Measurements from ENCODE around the gene TMEM217.
A peak's percentile ranks its signal among the peaks of the same experiment; 100 is the strongest.

TMEM217 gene

DNA sequence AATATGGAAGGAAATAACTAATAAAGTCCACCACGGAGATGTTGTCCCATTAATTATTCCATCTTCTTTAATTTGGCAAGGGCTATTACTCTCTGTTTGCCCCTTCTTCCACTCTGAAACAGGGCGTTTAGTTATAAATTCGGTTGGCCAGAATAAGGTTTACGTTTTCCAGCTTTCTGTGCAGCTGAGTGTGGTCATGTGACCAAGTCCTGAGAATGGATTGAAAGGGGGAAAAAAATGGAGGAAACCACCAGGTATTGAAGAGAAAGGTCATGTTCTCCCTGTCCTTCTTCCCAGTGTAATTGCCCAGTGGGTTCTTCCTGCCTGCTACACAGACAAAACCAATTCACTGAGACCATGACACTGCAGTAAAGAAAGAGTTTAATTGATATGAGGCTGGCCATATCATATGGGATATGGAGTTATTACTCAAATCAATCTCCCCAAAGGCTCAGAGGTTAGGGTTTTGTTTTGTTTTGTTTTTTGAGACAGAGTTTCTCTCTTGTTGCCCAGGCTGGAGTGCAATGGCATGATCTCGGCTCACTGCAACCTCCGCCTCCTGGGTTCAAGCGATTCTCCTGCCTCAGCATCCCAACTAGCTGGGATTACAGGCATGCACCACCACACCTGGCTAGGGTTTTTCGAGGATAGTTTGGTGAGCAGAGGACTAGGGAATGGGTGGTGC lies 14.7 kb downstream of the TMEM217 start:
- no peak for DNase-seq

DNA sequence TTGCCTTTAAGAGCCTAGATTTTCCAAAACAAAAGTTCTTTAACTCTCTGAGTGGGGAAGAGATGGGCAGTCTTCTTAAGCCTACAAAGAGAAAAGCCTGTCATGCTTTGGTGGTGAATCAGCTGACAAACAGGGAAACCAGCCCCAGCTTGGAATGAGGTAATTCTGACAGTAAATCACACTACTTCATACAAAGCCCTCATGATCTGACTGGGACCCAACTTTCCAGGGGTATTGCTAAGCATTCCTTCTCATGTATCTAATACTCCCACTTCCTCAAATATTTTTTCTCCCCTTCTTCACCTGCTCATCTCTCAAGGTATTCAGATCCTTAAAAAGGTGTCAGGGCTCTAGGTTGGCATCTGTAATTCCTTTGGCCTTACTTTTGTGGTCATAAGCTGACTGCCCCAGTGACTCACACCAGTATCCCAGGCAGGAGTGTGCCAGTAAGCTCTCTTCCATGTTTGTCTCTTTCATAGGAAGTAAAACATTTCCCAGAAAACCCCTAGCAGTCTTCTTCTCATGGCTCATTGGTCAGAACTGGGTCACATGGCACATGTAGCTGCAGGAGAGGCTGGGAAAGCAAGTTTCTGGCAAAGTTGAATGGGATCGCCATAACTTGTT lies 15.4 kb downstream of the TMEM217 start:
- DNase-seq, result no peak

DNA sequence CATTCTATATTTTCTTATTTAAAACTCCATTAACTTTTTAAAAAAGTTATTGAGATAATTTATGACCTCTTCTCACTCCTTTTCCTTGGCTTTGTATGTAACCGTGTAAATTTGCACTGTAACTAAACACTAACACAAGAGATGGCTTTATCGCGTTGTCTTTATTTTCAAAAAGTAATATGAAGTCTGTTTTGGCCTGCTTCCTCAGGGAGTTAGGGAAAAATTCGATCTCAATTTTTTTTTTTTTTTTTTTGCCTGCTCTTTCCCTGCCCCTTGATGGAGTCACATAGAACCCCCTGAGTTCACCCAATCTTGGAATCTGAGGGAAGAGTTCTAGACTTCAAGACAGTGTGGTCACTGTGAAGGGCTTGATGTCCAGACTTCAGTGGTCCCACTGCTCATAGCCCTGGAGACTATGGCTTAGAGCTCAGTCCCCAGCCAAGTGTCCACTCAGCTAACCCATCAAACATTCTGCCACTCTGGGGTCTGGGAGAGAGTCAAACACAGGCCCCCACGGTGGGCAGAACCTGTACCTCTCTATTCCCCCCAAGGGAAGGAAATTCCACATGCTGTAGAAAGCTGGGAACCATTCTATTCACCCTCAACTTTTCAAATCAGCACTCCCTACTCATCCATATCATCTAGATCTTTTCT lies 16.0 kb downstream of the TMEM217 start:
- no peak for DNase-seq

DNA sequence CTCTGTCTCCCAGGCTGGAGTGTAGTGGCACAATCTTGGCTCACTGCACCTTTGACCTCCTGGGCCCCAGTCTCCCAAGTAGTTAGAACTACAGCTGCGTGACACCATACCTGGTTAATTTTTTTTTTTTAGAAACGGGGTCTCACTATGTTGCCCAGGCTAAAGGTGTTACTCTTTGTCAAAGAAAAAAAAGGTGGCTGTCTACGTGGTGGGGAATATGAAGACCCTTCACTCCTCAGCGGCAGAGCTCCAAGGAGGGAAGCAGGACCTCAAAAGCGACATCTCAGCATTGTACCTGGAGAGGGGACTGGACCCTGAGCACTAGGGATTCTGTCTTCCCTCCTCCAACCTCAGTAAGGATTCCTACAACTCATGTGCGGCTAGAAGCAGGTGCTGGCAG lies 16.8 kb downstream of the TMEM217 start:
- no peak for DNase-seq

DNA sequence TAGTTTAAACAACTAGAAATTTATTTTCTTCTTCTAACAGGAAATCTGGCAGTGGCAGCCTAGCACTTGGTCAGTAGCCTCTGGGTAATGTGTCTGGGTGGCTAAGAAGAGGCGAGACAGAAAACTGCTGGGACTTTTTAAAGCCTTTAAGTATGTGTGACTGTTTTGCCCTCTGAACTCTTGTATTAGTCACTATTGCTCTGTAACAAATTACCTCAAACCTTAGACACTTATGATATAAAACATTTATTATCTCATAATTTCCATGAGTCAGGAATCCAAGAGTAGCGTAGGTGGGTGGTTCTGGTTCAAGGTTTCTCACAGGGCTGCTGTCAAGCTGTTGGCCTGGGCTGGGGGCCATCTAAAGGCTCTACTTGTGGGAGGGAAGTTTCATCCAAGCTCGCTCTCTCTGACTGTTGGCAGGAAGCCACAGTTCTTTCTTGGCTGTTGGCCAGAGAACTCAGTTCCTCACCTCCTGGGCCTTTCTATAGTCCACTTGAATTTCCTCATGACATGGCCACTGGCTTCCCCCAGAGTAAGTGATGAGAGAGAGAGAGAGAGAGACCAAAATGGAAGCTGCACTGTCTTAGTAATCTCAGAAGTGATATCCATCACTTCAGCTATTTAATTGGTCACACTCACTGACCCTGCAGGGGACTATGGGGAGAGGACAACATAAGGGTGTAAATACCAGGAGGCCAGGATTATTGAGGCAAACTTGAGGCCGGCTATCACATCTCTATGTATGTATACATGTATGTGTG lies 17.8 kb downstream of the TMEM217 start:
- DNase-seq, result peak; percentile 87 to 89

DNA sequence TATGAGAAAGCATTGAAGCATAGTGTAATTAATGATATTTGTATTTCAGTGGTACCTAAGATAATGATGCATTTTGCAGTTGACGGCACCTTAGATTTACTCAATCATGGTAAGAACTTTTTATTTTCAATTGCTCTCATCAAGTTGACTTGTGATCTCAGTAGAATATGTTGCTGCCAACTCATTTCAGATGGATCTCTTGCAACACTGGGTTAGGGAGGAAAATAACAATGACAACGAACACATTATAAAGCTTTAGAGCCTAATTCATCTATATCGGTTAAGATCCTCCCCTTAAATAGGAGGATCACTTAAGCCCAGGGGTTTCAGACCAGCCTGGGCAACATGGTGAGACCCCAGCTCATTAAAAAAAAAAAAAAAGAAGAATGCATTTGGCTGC lies 18.4 kb downstream of the TMEM217 start:
- no peak for DNase-seq

DNA sequence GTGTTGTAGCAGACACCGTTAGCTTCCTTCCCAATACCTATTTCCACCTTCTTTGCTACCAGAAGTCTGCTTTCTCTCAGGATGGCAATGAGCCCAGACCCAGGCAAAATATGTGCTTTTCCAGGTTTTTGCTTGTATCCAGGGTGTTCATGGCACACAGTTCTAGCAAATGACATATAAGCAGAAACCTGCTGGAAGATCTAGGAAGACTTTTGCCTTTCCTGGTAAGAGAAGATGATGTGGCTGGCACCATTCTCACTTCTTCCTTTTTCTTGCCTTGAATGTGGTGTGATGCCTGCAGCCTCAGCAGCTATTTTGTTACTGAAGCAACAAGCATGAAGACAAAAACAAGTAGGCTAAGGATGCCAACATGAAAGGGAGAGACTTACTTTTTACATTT lies 19.6 kb downstream of the TMEM217 start:
- DNase-seq, result no peak

DNA sequence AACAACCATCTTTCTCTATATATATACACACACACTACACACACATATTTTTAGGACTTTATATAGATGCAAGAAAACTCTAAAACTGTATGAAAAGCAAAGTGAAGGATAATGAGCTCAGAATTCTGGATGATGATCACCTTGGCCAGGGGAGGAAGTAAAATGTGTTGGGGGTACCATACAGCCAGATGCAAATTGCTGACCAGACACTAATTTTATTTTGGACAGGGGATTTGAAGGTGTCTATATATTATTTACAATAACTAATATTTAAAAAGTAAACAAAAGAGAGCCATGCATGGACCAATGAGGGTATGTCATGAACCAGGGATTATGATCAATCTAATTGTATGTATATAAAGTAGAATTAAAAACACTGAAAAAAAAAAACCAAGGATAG lies 20.2 kb downstream of the TMEM217 start:
- no peak for DNase-seq

DNA sequence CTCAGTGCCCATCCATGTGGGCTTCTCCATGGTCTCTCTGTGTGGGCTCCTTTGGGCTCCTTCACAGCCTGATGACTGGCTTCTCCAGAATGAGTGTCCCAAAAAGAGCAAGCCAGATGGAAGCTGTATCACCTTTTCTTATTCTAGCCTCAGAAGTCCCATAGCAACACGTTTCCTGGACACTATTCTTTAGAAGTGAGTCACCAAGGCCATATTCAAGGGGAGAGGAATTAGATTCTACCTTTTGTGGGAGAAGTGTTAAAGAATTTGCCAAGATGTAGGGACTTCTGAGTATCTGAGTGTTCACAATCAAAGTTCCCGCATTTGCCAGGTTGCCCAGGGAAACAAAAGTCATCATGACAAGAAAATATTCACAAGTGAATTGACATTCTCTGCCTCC lies 21.0 kb downstream of the TMEM217 start:
- no peak for DNase-seq

DNA sequence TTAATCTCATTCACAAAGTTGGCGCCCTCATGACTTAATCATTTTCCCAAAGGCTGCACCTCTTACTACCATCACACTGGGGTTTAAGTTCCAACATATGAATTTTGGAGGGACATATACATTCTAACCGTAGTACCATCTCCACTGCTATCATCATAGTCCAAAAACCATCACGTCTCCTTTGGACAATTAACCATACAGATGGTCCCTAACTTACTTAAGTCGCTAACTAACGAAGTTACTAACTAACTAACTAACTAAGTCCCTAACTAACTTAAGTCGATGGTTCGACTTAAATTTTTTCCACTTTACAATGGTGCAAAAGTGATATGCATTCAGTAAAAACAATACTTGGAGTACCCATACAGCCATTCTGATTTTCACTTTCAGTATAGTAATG lies 24.4 kb downstream of the TMEM217 start:
- no peak for DNase-seq

DNA sequence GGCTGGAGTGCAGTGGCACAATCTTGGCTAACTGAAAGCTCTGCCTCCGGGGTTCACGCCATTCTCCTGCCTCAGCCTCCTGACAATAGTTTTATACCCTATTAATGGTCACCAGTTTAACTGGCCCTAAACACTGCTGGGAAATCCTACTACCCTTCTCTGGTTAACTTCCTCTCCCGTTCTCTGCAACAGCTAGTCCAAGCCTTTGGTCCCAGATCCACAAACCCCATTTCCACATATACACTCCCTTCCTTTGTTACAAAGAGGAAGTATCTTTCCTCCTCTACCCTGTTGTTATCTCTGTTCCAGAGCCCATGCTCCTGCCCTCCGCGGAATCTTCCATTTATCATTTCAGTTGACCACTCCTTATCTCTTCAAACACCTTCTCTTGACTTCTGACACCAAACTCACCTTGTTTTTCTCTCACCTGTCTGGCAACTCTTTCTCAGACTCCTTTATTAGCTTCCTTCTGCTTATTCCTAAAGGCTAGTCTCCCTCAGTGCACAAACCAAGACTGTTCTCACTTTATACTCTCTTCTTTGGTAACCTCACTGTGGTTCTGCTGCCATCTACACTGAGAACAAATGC lies 25.4 kb downstream of the TMEM217 start:
- DNase-seq, result no peak

DNA sequence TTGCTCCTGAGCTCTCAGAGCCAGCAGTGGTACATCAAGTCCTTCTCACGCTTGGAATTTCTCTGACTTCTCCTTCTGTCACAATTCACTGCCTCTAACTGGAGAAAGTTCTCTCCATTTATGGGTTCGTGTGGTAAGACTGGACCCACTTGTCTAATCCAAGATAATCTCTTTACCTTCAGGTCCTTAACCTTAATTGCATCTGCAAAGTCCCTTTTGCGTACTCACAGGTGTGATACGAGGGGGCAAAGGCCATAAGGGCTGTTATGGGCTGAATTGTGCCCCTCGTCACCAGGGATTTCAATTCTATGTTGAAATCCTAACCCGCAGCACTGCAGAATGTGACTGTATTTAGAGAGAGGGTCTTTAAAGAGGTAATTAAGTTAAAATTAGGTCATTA lies 27.8 kb downstream of the TMEM217 start:
- no peak for DNase-seq

DNA sequence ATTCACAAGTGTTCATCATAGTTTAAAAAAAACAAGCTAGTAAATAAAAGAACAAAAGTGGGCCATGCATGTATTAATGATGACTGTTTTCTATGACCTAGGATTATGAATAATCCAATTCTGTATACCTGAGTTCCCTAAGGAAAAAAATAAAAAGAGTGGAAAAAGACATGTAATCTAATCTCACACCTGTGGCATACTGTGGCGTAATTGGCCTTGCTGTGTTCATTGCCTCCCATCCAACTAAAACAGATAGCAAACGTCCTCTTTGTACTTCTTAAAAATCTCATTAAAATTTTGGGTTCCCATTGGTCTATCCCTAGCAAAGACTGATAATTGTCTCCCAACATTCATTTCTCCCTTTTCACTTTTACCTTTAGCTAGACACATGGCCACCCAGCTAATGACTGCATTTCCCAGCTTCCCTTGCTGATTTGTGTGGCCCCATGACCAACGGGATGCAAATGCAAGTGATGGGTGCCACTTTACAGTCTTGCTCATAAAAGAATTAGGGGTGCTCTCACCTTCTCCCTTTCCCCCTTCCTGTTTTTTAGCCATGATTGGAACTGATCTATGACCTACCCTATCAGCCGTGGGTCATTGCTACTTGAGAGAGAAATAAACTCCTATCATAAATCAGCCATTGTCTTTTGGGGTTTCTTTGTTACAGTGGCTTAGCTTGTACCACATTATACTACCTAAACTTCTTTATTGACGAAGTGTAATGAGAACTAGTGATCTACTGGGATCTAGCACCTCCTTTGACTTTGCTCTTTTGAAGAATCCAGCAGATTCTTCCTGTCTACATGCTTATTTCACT lies 32.4 kb downstream of the TMEM217 start:
- DNase-seq, result no peak

DNA sequence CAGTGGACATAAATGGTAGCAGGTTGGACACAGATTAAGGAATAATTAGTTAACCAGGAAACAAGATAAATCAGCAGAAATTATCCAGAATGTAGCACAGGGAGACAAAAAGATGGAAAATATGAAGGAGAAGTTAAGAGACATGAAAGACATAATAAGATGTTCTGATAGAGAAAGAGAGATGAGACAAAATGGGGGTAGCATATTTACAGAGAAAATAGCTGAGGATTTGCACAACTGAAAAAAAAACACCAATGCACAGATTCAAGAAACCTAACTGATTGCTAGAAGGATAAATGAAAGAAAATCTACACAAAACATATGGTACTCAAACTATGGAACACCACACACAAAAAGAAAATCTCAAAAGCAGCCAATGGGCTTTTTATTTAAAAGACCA lies 35.0 kb downstream of the TMEM217 start:
- no peak for DNase-seq

DNA sequence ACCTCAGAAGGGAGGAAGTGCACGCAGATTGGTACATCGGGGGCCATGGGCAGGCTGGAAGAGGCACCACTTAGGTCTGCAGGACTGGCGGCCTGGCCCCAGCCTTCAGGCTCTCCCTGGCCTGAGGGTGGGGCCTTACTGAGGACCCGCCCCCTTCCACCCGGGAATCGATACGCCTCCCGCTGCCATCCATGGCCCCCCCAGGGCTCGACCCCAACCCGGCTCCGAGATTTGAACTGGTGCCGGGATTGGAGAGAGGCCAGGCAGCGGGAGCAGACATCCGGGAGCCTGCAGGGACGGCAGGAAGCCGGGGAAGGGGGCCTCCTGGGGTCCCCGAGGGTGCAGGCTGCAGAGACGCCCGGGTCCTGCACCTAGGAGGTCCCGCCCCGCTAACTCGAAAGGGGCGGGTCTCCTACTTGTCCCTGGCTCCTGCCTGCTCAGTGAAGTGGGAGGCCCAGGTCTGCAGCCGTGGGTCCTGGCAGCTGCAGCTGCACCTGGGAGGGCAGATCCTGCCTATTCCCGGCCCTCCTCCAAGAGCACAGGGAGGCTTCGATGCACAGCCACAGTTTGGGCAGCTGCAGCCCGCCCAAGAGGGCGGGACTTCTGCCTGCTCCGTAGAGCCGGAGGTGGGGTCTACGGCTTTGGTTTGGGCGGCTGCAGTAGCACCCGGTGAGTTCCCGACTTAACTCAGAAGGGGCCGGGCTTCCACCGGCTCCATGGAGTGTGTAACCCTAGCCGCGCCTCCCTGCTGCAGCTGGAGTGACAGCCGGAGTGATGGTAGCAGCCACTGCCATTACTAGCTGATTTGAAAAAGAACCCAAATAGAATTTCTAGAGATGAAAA lies 35.6 kb downstream of the TMEM217 start:
- peak; percentile 88 to 93 for DNase-seq

DNA sequence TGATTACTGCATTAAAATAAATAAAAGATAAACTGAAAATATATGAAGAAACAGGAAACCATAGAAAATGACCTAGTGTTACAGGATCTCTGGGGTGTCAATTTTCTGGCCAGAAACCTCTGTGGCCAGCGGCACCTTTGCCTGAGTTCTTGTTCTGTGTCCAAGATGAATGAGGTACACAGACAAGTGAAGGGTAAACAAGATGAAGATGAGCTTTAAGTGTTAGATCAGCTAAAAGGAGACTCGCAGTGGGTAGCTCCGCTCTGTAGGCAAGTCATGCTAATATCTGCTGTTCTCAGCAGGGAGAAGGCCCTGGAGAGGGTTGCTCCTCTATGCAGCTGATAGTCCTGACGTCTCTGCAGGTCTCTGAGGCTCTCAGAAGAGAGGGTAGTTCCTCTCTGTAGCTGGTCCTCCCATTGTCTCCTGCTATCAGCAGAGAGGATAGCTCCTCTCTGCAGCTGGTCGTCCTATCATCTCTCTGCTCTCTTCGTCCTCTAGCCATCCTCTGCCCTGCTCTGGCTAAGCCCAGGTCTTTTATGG lies 36.3 kb downstream of the TMEM217 start:
- DNase-seq, result no peak

DNA sequence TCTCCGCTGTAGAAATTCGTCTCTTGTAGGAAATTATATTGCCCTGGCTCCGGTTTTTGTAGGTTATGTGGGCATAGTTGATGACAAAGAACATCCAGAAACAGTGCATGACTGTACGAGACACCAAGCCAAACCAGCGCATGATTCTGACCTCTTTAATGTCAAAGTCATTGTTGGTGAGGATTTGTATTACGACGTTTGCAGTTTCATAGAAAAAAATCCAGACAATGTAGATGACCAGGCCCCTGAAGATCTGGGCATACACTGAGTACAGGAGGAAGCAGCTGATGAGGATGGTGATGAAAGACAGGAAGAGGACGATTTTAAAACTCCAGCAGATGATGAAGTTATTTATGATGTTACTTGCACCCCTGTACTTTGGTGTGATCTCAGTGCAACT lies 39.4 kb downstream of the TMEM217 start:
- peak; percentile 48 to 76 for DNase-seq

DNA sequence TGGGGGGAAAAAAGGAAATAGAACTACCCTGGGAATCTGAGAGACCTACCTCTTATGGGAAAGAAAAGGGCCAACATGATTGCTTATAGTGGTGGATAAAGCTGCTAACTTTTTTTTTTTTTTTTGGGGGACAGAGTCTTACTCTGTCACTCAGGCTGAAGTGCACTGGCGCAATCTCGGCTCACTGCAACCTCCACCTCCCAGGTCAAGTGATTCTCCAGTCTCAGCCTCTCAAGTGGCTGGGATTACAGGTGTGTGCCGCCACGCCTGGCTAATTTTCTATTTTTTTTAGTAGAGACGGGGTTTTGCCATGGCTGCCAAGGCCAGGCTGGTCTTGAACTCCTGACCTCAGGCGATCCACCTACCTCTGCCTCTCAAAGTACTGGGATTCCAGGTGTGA lies 39.9 kb downstream of the TMEM217 start:
- no peak for DNase-seq

DNA sequence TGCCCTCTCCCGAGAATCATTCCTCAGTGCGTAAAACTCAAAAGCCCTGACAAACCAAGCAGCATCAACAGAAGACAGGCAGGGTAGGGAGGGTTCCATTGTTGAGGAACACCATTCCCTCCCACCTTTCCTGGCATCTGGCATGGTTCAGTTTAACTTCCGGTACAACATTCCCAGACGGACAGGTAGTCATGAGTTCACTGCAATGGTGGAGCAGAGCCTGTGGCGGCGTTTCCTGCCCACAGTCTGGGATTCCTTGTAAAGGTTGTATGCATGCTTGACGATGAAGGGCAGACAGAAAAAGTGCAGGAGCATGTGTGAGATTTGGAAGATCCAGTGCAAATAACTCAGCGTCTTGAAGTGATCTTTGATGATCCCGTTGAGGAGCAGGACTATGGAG lies 45.7 kb downstream of the TMEM217 start:
- DNase-seq, result no peak

DNA sequence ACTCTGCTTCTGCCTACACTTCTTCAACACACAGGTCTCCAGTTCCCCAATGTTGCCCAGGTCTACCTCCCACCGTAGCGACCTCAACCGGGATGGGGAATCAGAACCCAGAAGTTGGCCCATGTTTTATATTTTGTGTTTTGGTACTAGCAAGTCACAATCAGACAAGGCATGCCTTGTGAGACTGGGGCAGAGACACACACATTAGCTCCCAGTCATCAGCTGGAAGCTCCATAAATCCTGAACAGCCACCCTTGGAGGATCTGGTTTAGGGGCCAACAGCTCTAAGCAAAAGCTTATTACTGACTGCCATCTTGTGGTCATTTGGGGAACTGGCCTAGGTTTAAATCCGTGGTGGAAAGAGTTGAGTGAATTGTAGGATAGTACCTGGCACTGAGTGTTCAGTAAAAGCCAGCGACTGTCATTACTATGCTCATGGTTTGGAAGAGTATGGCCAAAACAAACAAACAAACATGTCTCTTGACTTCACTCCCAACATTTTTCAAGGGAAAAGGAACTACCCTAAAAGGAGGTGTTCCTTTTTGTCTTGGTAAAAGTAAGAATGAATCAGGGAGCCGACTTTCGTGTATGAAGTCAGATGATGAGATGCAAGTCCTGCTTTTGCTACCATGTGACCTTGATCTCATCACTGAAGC lies 47.5 kb downstream of the TMEM217 start:
- DNase-seq, result peak; percentile 84 to 85
